Psoas muscle (tissue), 8 donors: Measurements from ENCODE around the gene PEPD. TPM values are rescaled to one million over a fixed set of nuclear protein-coding genes. Genes with fewer than 3 reads are reported as not detected.

Experiments
- ATAC-seq, 4 donors: fragments of 200-7000 bp; cut with Tn5 transposase; one replicate each; pipeline ENCODE4 v1.9.1; 2020; ENCODE audit warnings: moderate library complexity in 3 of 4, mild to moderate bottlenecking in 2 of 4
- DNase-seq, 2 donors: peaks; one replicate each; pipeline ENCODE4 v3.0.0-alpha.2; 2020
- H3K27ac ChIP-seq: fragments of 200-600 bp; one replicate; pipeline ENCODE4 v1.8.0; 2022
- H3K27me3 ChIP-seq, 3 donors: fragments of 200-600 bp in 1 of 3; one replicate each; pipeline versions ENCODE4 v1.6.1 to v1.8.0; 2013 to 2022; ENCODE audit warnings: low read length in 2 of 3, mild to moderate bottlenecking in 2 of 3, moderate library complexity in 1 of 3; ENCODE audit not compliant: insufficient read depth in 3 of 3
- H3K36me3 ChIP-seq, 2 donors: fragments of 200-600 bp in 1 of 2; one replicate each; pipeline versions ENCODE4 v1.6.1 to v1.8.0; 2013 to 2022; ENCODE audit warnings: low read depth in 1 of 2, mild to moderate bottlenecking in 1 of 2, moderate library complexity in 1 of 2; ENCODE audit not compliant: insufficient read depth in 1 of 2
- H3K4me1 ChIP-seq: fragments of 200-600 bp; one replicate; pipeline ENCODE4 v1.8.0; 2022
- H3K4me3 ChIP-seq: fragments of 200-600 bp; one replicate; pipeline ENCODE4 v1.8.0; 2022; ENCODE audit warnings: mild to moderate bottlenecking
- H3K9me3 ChIP-seq: fragments of 200-600 bp; one replicate; pipeline ENCODE4 v1.8.0; 2022
- CTCF ChIP-seq: fragments of 200-600 bp; IDR thresholded peaks from one replicate; pipeline ENCODE4 v1.8.0; 2022; ENCODE audit warnings: antibody characterized with exemption
- WGBS, 3 donors: extraction: QIAGEN DNeasy Blood & Tissue Kit; methylation state at CpG; one replicate each; pipeline versions ENCODE4 v1.1.6 to v1.1.7; 2013; 5-methylcytosine and 5-hydroxymethylcytosine counted together
- intact Hi-C, 2 donors: fragments of 100-400 bp; cut with DNase I; formaldehyde crosslinking; loops; one replicate each; pipeline versions ENCODE4 v1.11.0 to v1.14.2; 2022
- polyA plus RNA-seq, 3 donors: library from polyadenylated mRNA; stranded (reverse); fragments of 200-250 nt; gene quantifications; one replicate each; pipeline ENCODE4 v1.2.3, GENCODE V29; 2013
- total RNA-seq, 4 donors: library from RNA; stranded (reverse); fragmentation: NEBNext Ultra II Directional in 2 of 4; extraction: Animal tissue kit (Norgen Biotek cat#: 25700) in 2 of 4; gene quantifications; one replicate each; pipeline versions ENCODE4 v1.2.1 to v1.2.4, GENCODE V29; 2021 to 2023
- donor health status: healthy with polysubstance abuse.
- donor health status: DM: no; HTN: no; CAD: no; lungs with moderate emphysema.
- donor health status: Bipolar disorder and iron deficiency.
- donor health status: healthy.
- donor health status: DM: yes; HTN: yes; CAD: no.
- donor health status: DM: no; HTN: no; CAD: no.
- donor health status: DM: no; HTN: no; CAD: no.
- donor health status: DM: yes; HTN: yes; CAD: no.

Gene PEPD
- total and polyA plus RNA-seq, 7 donors: 26.3 to 40.2 (median 35.1) TPM

GRCh38 chr19:33530296-33530695 lies 8.7 kb upstream of the PEPD start:
- intact Hi-C loops: no loop called here
- no peak for TF ChIP-seq CTCF
- Histone ChIP-seq H3K9me3 (no peaks in the 10 kb centered on the region), H3K27me3 (peaks cover 0 to 50% (median 7%) of the 10 kb centered on the region in 3 donors), H3K36me3 (no peaks in the 10 kb centered on the region), H3K27ac (no peak overlapping the region), H3K4me3 (no peak overlapping the region), H3K4me1 (no peaks in the 10 kb centered on the region)
- no peak for DNase-seq
- no peak for ATAC-seq
- 41 to 44% (median 43%) methylated on average over 3 of the region's 3 CpGs for WGBS, 3 donors

GRCh38 chr19:33529094-33529676 lies 7.6 kb upstream of the PEPD start:
- TF ChIP-seq CTCF: no peak
- DNase-seq (no peak), ATAC-seq (no peak)
- Histone ChIP-seq H3K4me3 (no peak overlapping the region), H3K4me1 (no peaks in the 10 kb centered on the region), H3K9me3 (no peaks in the 10 kb centered on the region), H3K36me3 (no peaks in the 10 kb centered on the region), H3K27me3 (peaks cover 0 to 40% (median 7%) of the 10 kb centered on the region in 3 donors), H3K27ac (no peak overlapping the region)
- intact Hi-C loops: loop anchor here in 1 of 2 donors (10.0 kb wide), 1 partner anchor 246 kb away; no protein-coding TSS in a partner anchor
- WGBS, 3 donors: 60 to 65% (median 61%) methylated on average over 12 of the region's 12 CpGs

- Histone ChIP-seq H3K36me3 (no peaks in the 10 kb centered on the region), H3K27me3 (peaks cover 0 to 32% (median 3%) of the 10 kb centered on the region in 3 donors), H3K9me3 (no peaks in the 10 kb centered on the region), H3K4me3 (no peak overlapping the region), H3K4me1 (no peaks in the 10 kb centered on the region), H3K27ac (no peak overlapping the region)
- intact Hi-C loops: loop anchor here in 1 of 2 donors (10.0 kb wide), 1 partner anchor 246 kb away; no protein-coding TSS in a partner anchor
- ATAC-seq (no peak), DNase-seq (no peak)
- TF ChIP-seq CTCF: no peak
- 68 to 73% (median 71%) methylated on average over 2 of the region's 2 CpGs for WGBS, 3 donors
Observed at GRCh38 chr19:33528404-33528803, 6.8 kb upstream of the PEPD start.

GRCh38 chr19:33527125-33527524 lies 5.5 kb upstream of the PEPD start:
- H3K4me1 ChIP-seq: no peaks in the 10 kb centered on the region
- peaks cover 0 to 21% (median 3%) of the 10 kb centered on the region in 3 donors for H3K27me3 ChIP-seq
- WGBS, 3 donors: 58 to 68% (median 59%) methylated on average over 2 of the region's 2 CpGs
- H3K27ac ChIP-seq: no peak overlapping the region
- DNase-seq (no peak), ATAC-seq (no peak)
- no peak for TF ChIP-seq CTCF
- H3K9me3 ChIP-seq: no peaks in the 10 kb centered on the region
- intact Hi-C loops: loop anchor here in 1 of 2 donors (10.0 kb wide), 1 partner anchor 248 kb away; no protein-coding TSS in a partner anchor
- no peaks in the 10 kb centered on the region for H3K36me3 ChIP-seq
- no peak overlapping the region for H3K4me3 ChIP-seq
